ENCODE results near the gene PARD6G. TPM values are rescaled to one million over a fixed set of nuclear protein-coding genes. Genes with fewer than 3 reads are reported as not detected.

Gene PARD6G
- total and polyA plus RNA-seq, 2 of the 8 experiments (the other 6 are each of a cell fraction or from before 2014, with no cell fraction given): 11.3 to 17.9 TPM

DNA sequence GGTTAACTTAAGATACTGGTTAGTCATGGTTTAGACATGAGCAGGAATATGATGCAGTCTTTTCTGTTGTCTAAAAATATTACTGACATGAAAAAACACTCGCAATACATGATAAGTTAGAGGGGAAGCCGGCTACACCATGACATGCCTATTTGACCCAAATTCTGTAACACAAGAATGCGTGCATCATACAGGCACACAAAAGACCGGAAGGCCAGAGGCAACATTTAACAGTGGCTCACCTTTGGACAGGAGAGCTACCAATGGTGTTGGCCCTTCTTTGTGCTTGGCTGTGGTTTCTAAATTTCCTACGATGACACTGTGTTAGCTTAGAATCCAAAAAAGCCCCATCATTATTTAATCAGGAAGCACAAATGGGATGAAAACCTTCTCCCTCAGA is 4.1 kb downstream of the PARD6G start (continued):
- TF ChIP-seq, protein P1, sequence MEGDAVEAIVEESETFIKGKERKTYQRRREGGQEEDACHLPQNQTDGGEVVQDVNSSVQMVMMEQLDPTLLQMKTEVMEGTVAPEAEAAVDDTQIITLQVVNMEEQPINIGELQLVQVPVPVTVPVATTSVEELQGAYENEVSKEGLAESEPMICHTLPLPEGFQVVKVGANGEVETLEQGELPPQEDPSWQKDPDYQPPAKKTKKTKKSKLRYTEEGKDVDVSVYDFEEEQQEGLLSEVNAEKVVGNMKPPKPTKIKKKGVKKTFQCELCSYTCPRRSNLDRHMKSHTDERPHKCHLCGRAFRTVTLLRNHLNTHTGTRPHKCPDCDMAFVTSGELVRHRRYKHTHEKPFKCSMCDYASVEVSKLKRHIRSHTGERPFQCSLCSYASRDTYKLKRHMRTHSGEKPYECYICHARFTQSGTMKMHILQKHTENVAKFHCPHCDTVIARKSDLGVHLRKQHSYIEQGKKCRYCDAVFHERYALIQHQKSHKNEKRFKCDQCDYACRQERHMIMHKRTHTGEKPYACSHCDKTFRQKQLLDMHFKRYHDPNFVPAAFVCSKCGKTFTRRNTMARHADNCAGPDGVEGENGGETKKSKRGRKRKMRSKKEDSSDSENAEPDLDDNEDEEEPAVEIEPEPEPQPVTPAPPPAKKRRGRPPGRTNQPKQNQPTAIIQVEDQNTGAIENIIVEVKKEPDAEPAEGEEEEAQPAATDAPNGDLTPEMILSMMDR (IDR thresholded peaks at IDR 0.05; ENCODE audit: control extremely low read depth in 1 of 3, insufficient read depth in 1 of 3, low read depth in 1 of 3, low read length in 3 of 3): no peak
- TF ChIP-seq SP1 (IDR thresholded peaks at IDR 0.05; ENCODE audit: low read depth, low read length): no peak
- TF ChIP-seq CEBPB (IDR thresholded peaks at IDR 0.05; ENCODE audit: low read depth, low read length): no peak
- no peak for TF ChIP-seq RXRA (IDR thresholded peaks at IDR 0.05; ENCODE audit: insufficient read depth, low read depth, low read length)
- TF ChIP-seq CHD1 (IDR thresholded peaks at IDR 0.05; ENCODE audit: low read depth, low read length): no peak
- no peak for TF ChIP-seq EZH2 (IDR thresholded peaks at IDR 0.05; ENCODE audit: low read depth, low read length, severe bottlenecking)
- no peak for TF ChIP-seq BRCA1 (IDR thresholded peaks at IDR 0.05; ENCODE audit: low read depth, low read length)
- no peak for TF ChIP-seq TAF1 (IDR thresholded peaks at IDR 0.05; ENCODE audit: low read depth, low read length)
- TF ChIP-seq FOSL1 (IDR thresholded peaks at IDR 0.05; ENCODE audit: insufficient read depth, low read depth, low read length): no peak

All from H1 (cell line).